Fibroblast of lung (primary cell): ENCODE data around the gene SPOCK3.

Source experiments
- EZH2 ChIP-seq: IDR thresholded peaks from 2 replicates; pipeline ENCODE4 v1.5.1; 2012; ENCODE audit warnings: low read length, control low read depth, mild to moderate bottlenecking; ENCODE audit errors: missing control alignments
- TF ChIP-seq, protein P1 (sequence below), 2 donors: IDR thresholded peaks in 1 of 2; conservative IDR thresholded peaks in 1 of 2; 1 replicate in 1 of 2; 2 replicates in 1 of 2; pipeline ENCODE4 v1.5.1; 2011 to 2012; ENCODE audit warnings: low read length in 2 of 2, control low read depth in 1 of 2, inconsistent platforms in 1 of 2, low read depth in 1 of 2, mild to moderate bottlenecking in 1 of 2

DNA sequence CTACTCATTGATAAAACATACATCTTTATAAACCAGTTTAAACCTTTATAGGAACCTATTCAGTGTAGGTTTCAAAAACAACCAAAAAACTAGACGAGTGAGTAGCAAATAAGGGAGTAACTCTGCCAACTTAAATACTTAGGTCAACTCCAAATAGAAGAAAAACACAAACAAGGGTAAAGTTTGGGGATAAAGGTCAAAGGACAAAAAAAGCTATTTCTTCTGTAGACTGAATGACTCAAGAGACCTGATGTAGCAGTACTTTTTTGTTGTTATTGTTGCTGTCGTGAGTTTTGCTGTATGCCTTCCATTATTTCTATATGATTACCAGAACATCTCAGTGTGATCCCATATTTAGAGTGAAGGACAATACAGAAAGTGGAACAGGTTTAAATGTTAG, 199.3 kb downstream of the SPOCK3 start:
- TF ChIP-seq, protein P1, sequence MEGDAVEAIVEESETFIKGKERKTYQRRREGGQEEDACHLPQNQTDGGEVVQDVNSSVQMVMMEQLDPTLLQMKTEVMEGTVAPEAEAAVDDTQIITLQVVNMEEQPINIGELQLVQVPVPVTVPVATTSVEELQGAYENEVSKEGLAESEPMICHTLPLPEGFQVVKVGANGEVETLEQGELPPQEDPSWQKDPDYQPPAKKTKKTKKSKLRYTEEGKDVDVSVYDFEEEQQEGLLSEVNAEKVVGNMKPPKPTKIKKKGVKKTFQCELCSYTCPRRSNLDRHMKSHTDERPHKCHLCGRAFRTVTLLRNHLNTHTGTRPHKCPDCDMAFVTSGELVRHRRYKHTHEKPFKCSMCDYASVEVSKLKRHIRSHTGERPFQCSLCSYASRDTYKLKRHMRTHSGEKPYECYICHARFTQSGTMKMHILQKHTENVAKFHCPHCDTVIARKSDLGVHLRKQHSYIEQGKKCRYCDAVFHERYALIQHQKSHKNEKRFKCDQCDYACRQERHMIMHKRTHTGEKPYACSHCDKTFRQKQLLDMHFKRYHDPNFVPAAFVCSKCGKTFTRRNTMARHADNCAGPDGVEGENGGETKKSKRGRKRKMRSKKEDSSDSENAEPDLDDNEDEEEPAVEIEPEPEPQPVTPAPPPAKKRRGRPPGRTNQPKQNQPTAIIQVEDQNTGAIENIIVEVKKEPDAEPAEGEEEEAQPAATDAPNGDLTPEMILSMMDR (conservative IDR thresholded peaks at IDR 0.05 in 1 of 2, IDR thresholded peaks at IDR 0.05 in 1 of 2; ENCODE audit: low read depth in 1 of 2, low read length in 2 of 2): no peak
- TF ChIP-seq EZH2: no peak
